ENCODE results near the gene PSMC3IP. TPM values are rescaled to one million over a fixed set of nuclear protein-coding genes. Genes with fewer than 3 reads are reported as not detected.
A peak's percentile ranks its signal among the peaks of the same experiment; 100 is the strongest.
"Not testable (repeated sequence)": the region's sequence is repeated elsewhere in the genome, so short reads cannot be mapped to it uniquely, and the experiment has no call there.

PSMC3IP gene
- total RNA-seq, 8 experiments from 2014 or later: 1.5 to 24.7 (median 12.1) TPM

- H3K27ac ChIP-seq: peak overlapping the region; percentile 83 to 85
- H3K4me1 ChIP-seq (replicated peaks in 1 of 2): peaks cover 20% of the 10 kb centered on the region in 2 donors
- peak overlapping the region; percentile 46 to 55 (median 51) for H3K4me3 ChIP-seq
- no peak for ATAC-seq (replicated peaks in 6 of 8)
- in situ Hi-C loops (cut with MboI; ENCODE audit: low pct_unique_long_range_greater_than_20kb in 2 of 9, low sequenced_read_pairs in 9 of 9, unreplicated experiment in 9 of 9): no loop called here
- WGBS, 10 experiments: 25 to 78% (median 40%) methylated on average over 2 to 7 of the region's 16 CpGs; no CpG with 5 or more reads in 6 of the 10 experiments
Measured at GRCh38 chr17:42553866-42554249, 23.7 kb downstream of the PSMC3IP start.

- Histone ChIP-seq H3K27ac (peak overlapping the region in 1 of 2 donors; percentile 55), H3K4me3 (peak overlapping the region in 4 of 5 donors; percentile 46 to 55 (median 52)), H3K4me1 (replicated peaks in 1 of 2) (peaks cover 23% of the 10 kb centered on the region in 2 donors)
- peak in 5 of 8 experiments; percentile 3 to 39 (median 32) for ATAC-seq (replicated peaks in 6 of 8)
- in situ Hi-C loops (cut with MboI; ENCODE audit: low pct_unique_long_range_greater_than_20kb in 2 of 9, low sequenced_read_pairs in 9 of 9, unreplicated experiment in 9 of 9): no loop called here
- 30 to 80% (median 63%) methylated on average over 2 to 11 of the region's 45 CpGs; no CpG with 5 or more reads in 6 of the 10 experiments for WGBS, 10 experiments
Measured at GRCh38 chr17:42553161-42553818, 24.2 kb downstream of the PSMC3IP start.

GRCh38 chr17:42552736-42553135, 24.8 kb downstream of the PSMC3IP start, which contains the start of gene HSD17B1:
TSS of gene HSD17B1 (plus strand) at chr17:42552923. CDS start at chr17:42552934, 11 bp downstream.
- Histone ChIP-seq H3K4me3 (peak within 1 kb of the TSS; percentile 46 to 55 (median 51)), H3K4me1 (replicated peaks in 1 of 2) (peaks cover 23 to 24% of the 10 kb centered on the region in 2 donors), H3K27ac (peak within 1 kb of the TSS in 1 of 2 donors; percentile 55)
- no CpG with 5 or more reads among the region's 15 CpGs for WGBS, 10 experiments
- ATAC-seq (replicated peaks in 6 of 8); in situ Hi-C loops (cut with MboI; ENCODE audit: low pct_unique_long_range_greater_than_20kb in 2 of 9, low sequenced_read_pairs in 9 of 9, unreplicated experiment in 9 of 9): not testable (repeated sequence)

- in situ Hi-C loops (cut with MboI; ENCODE audit: low pct_unique_long_range_greater_than_20kb in 2 of 9, low sequenced_read_pairs in 9 of 9, unreplicated experiment in 9 of 9): no loop called here
- H3K27ac ChIP-seq: peak overlapping the region; percentile 63 to 80
- H3K4me3 ChIP-seq: peak overlapping the region in 1 of 5 donors; percentile 23
- ATAC-seq (replicated peaks in 6 of 8): no peak
- WGBS, 10 experiments: 68 to 100% (median 90%) methylated on average over 2 to 11 of the region's 14 CpGs; no CpG with 5 or more reads in 3 of the 10 experiments
- peaks cover 18 to 19% of the 10 kb centered on the region in 2 donors for H3K4me1 ChIP-seq (replicated peaks in 1 of 2)
Measured at GRCh38 chr17:42548993-42549755, 28.4 kb downstream of the PSMC3IP start.

GRCh38 chr17:42548070-42548837, 29.3 kb downstream of the PSMC3IP start:
- in situ Hi-C loops (cut with MboI; ENCODE audit: low pct_unique_long_range_greater_than_20kb in 2 of 9, low sequenced_read_pairs in 9 of 9, unreplicated experiment in 9 of 9): no loop called here
- ATAC-seq (replicated peaks in 6 of 8): peak in 5 of 8 experiments; percentile 29 to 78 (median 72)
- Histone ChIP-seq H3K27ac (peak overlapping the region; percentile 63 to 80), H3K4me3 (peak overlapping the region in 3 of 5 donors; percentile 11 to 23 (median 20)), H3K4me1 (replicated peaks in 1 of 2) (peaks cover 10 to 11% of the 10 kb centered on the region in 2 donors)
- 29 to 84% (median 40%) methylated on average over 2 to 6 of the region's 74 CpGs; no CpG with 5 or more reads in 6 of the 10 experiments for WGBS, 10 experiments

GRCh38 chr17:42547698-42548069, 29.8 kb downstream of the PSMC3IP start:
- Histone ChIP-seq H3K27ac (no peak overlapping the region), H3K4me1 (replicated peaks in 1 of 2) (peaks cover 8 to 9% of the 10 kb centered on the region in 2 donors), H3K4me3 (no peak overlapping the region)
- ATAC-seq (replicated peaks in 6 of 8): no peak
- in situ Hi-C loops (cut with MboI; ENCODE audit: low pct_unique_long_range_greater_than_20kb in 2 of 9, low sequenced_read_pairs in 9 of 9, unreplicated experiment in 9 of 9): no loop called here
- 80 to 100% (median 100%) methylated on average over 1 to 5 of the region's 14 CpGs; no CpG with 5 or more reads in 5 of the 10 experiments for WGBS, 10 experiments

- in situ Hi-C loops (cut with MboI; ENCODE audit: low pct_unique_long_range_greater_than_20kb in 2 of 9, low sequenced_read_pairs in 9 of 9, unreplicated experiment in 9 of 9): no loop called here
- WGBS, 10 experiments: 80 to 97% (median 92%) methylated on average over 1 to 6 of the region's 23 CpGs; no CpG with 5 or more reads in 7 of the 10 experiments
- Histone ChIP-seq H3K4me3 (no peak overlapping the region), H3K27ac (no peak overlapping the region), H3K4me1 (replicated peaks in 1 of 2) (peaks cover 8 to 9% of the 10 kb centered on the region in 2 donors)
- ATAC-seq (replicated peaks in 6 of 8): peak in 3 of 8 experiments; percentile 6 to 37 (median 12)
Measured at GRCh38 chr17:42547001-42547461, 30.5 kb downstream of the PSMC3IP start.

GRCh38 chr17:42545755-42546505, 31.6 kb downstream of the PSMC3IP start:
- ATAC-seq (replicated peaks in 6 of 8): peak in 3 of 8 experiments; percentile 2 to 7 (median 4)
- H3K4me3 ChIP-seq; in situ Hi-C loops (cut with MboI; ENCODE audit: low pct_unique_long_range_greater_than_20kb in 2 of 9, low sequenced_read_pairs in 9 of 9, unreplicated experiment in 9 of 9); H3K27ac ChIP-seq; H3K4me1 ChIP-seq (replicated peaks in 1 of 2): not testable (repeated sequence)
- 60 to 80% methylated on average over 1 to 2 of the region's 9 CpGs; no CpG with 5 or more reads in 8 of the 10 experiments for WGBS, 10 experiments

- in situ Hi-C loops (cut with MboI; ENCODE audit: low pct_unique_long_range_greater_than_20kb in 2 of 9, low sequenced_read_pairs in 9 of 9, unreplicated experiment in 9 of 9): no loop called here
Measured at GRCh38 chr17:42544874-42545283, 32.6 kb downstream of the PSMC3IP start.

GRCh38 chr17:42543190-42544079, 34.1 kb downstream of the PSMC3IP start:
- in situ Hi-C loops (cut with MboI; ENCODE audit: low pct_unique_long_range_greater_than_20kb in 2 of 9, low sequenced_read_pairs in 9 of 9, unreplicated experiment in 9 of 9): no loop called here
- ATAC-seq (replicated peaks in 6 of 8): peak in 4 of 8 experiments; percentile 3 to 14 (median 10)

More at GRCh38 chr17:42544874-42545283, 32.6 kb downstream of the PSMC3IP start:
- 70 to 100% (median 87%) methylated on average over 1 to 8 of the region's 8 CpGs; no CpG with 5 or more reads in 1 of the 10 experiments for WGBS, 10 experiments
- Histone ChIP-seq H3K27ac (no peak overlapping the region), H3K4me3 (no peak overlapping the region), H3K4me1 (replicated peaks in 1 of 2) (peaks cover 8 to 9% of the 10 kb centered on the region in 2 donors)
- ATAC-seq (replicated peaks in 6 of 8): no peak

More at GRCh38 chr17:42543190-42544079, 34.1 kb downstream of the PSMC3IP start:
- H3K4me3 ChIP-seq: no peak overlapping the region
- H3K4me1 ChIP-seq (replicated peaks in 1 of 2): peaks cover 0 to 3% of the 10 kb centered on the region in 2 donors
- peak overlapping the region in 1 of 2 donors; percentile 9 for H3K27ac ChIP-seq
- 83 to 100% (median 96%) methylated on average over 2 to 8 of the region's 39 CpGs; no CpG with 5 or more reads in 5 of the 10 experiments for WGBS, 10 experiments

All from motor neuron (in vitro differentiated cells).